Measurements from ENCODE around the gene TFDP1. TPM values are rescaled to one million over a fixed set of nuclear protein-coding genes. Genes with fewer than 3 reads are reported as not detected.

Gene TFDP1
- total RNA-seq, 1 donor from 2014 or later = 49.4 TPM

DNA sequence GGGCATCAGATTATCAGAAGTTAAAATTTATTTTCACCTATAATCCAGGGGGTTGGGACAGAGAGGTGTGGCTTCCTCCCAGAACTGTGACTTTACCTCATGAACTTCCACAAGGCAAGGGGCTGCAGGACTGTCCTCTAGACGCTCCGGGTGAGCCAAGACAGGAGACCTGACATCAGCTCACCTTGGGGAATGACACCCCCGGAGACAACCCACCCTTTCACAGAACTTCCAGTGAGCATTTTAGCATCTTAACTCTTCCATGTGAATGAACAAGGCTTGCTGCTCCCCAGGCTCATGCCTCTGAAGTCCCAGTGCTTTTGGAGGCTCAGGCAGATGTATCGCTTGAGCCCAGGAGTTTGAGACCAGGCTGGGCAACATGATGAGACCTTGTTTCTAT, 29.4 kb upstream of the TFDP1 start:
- H3K36me3 Mint-ChIP-seq (ENCODE audit: low read depth, unreplicated experiment) = peaks cover 13% of the 10 kb centered on the region
- Histone ChIP-seq H3K27me3 (ENCODE audit: insufficient read depth, low read length) (no peaks in the 10 kb centered on the region), H3K4me3 (ENCODE audit: insufficient read depth, low read depth, low read length) (no peak overlapping the region), H3K9me3 (ENCODE audit: insufficient read depth, low read depth, low read length) (peaks cover 4% of the 10 kb centered on the region), H3K4me2 (ENCODE audit: low read length) (no peak overlapping the region), H2AFZ (ENCODE audit: low read depth, low read length) (no peak overlapping the region), H3K9ac (ENCODE audit: low read length) (no peak overlapping the region), H4K20me1 (ENCODE audit: insufficient read depth, low read length) (peaks cover 20% of the 10 kb centered on the region), H3K4me1 (ENCODE audit: insufficient read depth, low read length) (no peaks in the 10 kb centered on the region), H3K27ac (ENCODE audit: low read depth, low read length) (no peak overlapping the region), H3K36me3 (ENCODE audit: insufficient read depth, low read length) (peaks cover 11% of the 10 kb centered on the region), H3K79me2 (ENCODE audit: insufficient read depth, low read length) (peaks cover 6% of the 10 kb centered on the region)
- H3K4me1 Mint-ChIP-seq (ENCODE audit: low read depth, unreplicated experiment) = no peaks in the 10 kb centered on the region
- no peak for TF ChIP-seq EZH2 (IDR thresholded peaks at IDR 0.05; ENCODE audit: insufficient read depth, low read length)
- TF ChIP-seq, protein P1, sequence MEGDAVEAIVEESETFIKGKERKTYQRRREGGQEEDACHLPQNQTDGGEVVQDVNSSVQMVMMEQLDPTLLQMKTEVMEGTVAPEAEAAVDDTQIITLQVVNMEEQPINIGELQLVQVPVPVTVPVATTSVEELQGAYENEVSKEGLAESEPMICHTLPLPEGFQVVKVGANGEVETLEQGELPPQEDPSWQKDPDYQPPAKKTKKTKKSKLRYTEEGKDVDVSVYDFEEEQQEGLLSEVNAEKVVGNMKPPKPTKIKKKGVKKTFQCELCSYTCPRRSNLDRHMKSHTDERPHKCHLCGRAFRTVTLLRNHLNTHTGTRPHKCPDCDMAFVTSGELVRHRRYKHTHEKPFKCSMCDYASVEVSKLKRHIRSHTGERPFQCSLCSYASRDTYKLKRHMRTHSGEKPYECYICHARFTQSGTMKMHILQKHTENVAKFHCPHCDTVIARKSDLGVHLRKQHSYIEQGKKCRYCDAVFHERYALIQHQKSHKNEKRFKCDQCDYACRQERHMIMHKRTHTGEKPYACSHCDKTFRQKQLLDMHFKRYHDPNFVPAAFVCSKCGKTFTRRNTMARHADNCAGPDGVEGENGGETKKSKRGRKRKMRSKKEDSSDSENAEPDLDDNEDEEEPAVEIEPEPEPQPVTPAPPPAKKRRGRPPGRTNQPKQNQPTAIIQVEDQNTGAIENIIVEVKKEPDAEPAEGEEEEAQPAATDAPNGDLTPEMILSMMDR (IDR thresholded peaks at IDR 0.05; ENCODE audit: insufficient read depth, low read depth, low read length) = no peak
- DNase-seq (ENCODE audit: low read depth) (no peak), FAIRE-seq (no peak)
- H3K9me3 Mint-ChIP-seq (ENCODE audit: unreplicated experiment) = peaks cover 1% of the 10 kb centered on the region
- H3K27me3 Mint-ChIP-seq (ENCODE audit: low read depth, unreplicated experiment) = peaks cover 8% of the 10 kb centered on the region
- H3K4me3 Mint-ChIP-seq (ENCODE audit: unreplicated experiment) = no peak overlapping the region
- H3K27ac Mint-ChIP-seq (ENCODE audit: unreplicated experiment) = no peak overlapping the region

DNA sequence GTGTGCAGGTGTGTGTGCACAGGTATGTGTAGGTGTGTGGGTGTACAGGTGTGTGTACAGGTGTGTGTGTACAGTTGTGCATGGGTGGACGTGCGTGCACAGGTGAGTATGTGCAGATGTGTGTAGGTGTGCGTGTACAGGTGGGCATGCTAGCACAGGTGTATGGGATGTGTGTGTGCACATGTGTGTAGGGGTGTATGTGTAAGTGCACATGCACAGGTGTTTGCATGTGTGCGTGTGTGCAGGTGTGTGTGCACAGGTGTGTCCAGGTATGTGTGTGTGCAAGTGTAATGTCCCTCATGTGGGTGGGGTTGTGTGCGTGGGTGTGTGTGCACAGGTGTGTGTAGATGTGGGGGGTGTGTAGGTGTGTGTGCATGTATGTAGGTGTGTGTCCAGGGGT, 27.5 kb upstream of the TFDP1 start:
- Histone ChIP-seq H2AFZ (ENCODE audit: low read depth, low read length) (no peak overlapping the region), H3K27ac (ENCODE audit: low read depth, low read length) (no peak overlapping the region), H3K36me3 (ENCODE audit: insufficient read depth, low read length) (no peaks in the 10 kb centered on the region), H3K79me2 (ENCODE audit: insufficient read depth, low read length) (peaks cover 1% of the 10 kb centered on the region), H4K20me1 (ENCODE audit: insufficient read depth, low read length) (peaks cover 14% of the 10 kb centered on the region), H3K27me3 (ENCODE audit: insufficient read depth, low read length) (no peaks in the 10 kb centered on the region), H3K4me1 (ENCODE audit: insufficient read depth, low read length) (no peaks in the 10 kb centered on the region), H3K9me3 (ENCODE audit: insufficient read depth, low read depth, low read length) (peaks cover 4% of the 10 kb centered on the region), H3K4me2 (ENCODE audit: low read length) (no peak overlapping the region), H3K9ac (ENCODE audit: low read length) (no peak overlapping the region), H3K4me3 (ENCODE audit: insufficient read depth, low read depth, low read length) (no peak overlapping the region)
- H3K4me1 Mint-ChIP-seq (ENCODE audit: low read depth, unreplicated experiment) = no peaks in the 10 kb centered on the region
- TF ChIP-seq, protein P1 (IDR thresholded peaks at IDR 0.05; ENCODE audit: insufficient read depth, low read depth, low read length) = no peak
- TF ChIP-seq EZH2 (IDR thresholded peaks at IDR 0.05; ENCODE audit: insufficient read depth, low read length) = no peak
- peaks cover 8% of the 10 kb centered on the region for H3K36me3 Mint-ChIP-seq (ENCODE audit: low read depth, unreplicated experiment)
- FAIRE-seq (no peak), DNase-seq (ENCODE audit: low read depth) (no peak)
- peaks cover 1% of the 10 kb centered on the region for H3K9me3 Mint-ChIP-seq (ENCODE audit: unreplicated experiment)
- H3K4me3 Mint-ChIP-seq (ENCODE audit: unreplicated experiment) = no peak overlapping the region
- no peak overlapping the region for H3K27ac Mint-ChIP-seq (ENCODE audit: unreplicated experiment)
- H3K27me3 Mint-ChIP-seq (ENCODE audit: low read depth, unreplicated experiment) = peaks cover 8% of the 10 kb centered on the region

DNA sequence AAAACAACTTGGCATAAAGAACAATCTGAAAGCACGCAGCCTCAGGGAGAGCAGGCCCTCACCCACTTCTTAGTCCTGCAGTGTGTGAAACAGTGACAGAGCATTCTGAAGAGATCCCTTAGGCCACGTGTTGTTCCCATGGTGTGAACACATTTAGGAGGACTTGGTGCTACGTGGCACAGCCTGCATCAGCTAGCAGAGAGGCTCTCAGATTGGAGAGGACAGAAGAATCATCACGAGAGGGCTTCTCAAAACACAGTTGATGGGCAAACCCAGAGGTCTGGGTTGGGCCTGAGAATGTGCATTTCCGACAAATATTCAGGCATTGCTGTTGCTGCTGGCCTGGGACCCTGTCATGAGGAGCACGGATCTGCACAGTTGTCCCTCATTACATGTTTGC, 26.1 kb upstream of the TFDP1 start:
- H3K27me3 Mint-ChIP-seq (ENCODE audit: low read depth, unreplicated experiment) = peaks cover 11% of the 10 kb centered on the region
- Histone ChIP-seq H3K9ac (ENCODE audit: low read length) (no peak overlapping the region), H3K4me3 (ENCODE audit: insufficient read depth, low read depth, low read length) (no peak overlapping the region), H3K4me1 (ENCODE audit: insufficient read depth, low read length) (no peaks in the 10 kb centered on the region), H4K20me1 (ENCODE audit: insufficient read depth, low read length) (peaks cover 14% of the 10 kb centered on the region), H2AFZ (ENCODE audit: low read depth, low read length) (no peak overlapping the region), H3K4me2 (ENCODE audit: low read length) (no peak overlapping the region), H3K79me2 (ENCODE audit: insufficient read depth, low read length) (no peaks in the 10 kb centered on the region), H3K27me3 (ENCODE audit: insufficient read depth, low read length) (no peaks in the 10 kb centered on the region), H3K27ac (ENCODE audit: low read depth, low read length) (no peak overlapping the region), H3K36me3 (ENCODE audit: insufficient read depth, low read length) (no peaks in the 10 kb centered on the region), H3K9me3 (ENCODE audit: insufficient read depth, low read depth, low read length) (peaks cover 4% of the 10 kb centered on the region)
- peaks cover 5% of the 10 kb centered on the region for H3K36me3 Mint-ChIP-seq (ENCODE audit: low read depth, unreplicated experiment)
- no peaks in the 10 kb centered on the region for H3K4me1 Mint-ChIP-seq (ENCODE audit: low read depth, unreplicated experiment)
- peaks cover 1% of the 10 kb centered on the region for H3K9me3 Mint-ChIP-seq (ENCODE audit: unreplicated experiment)
- DNase-seq (ENCODE audit: low read depth) (no peak), FAIRE-seq (no peak)
- TF ChIP-seq, protein P1 (IDR thresholded peaks at IDR 0.05; ENCODE audit: insufficient read depth, low read depth, low read length) = no peak
- TF ChIP-seq EZH2 (IDR thresholded peaks at IDR 0.05; ENCODE audit: insufficient read depth, low read length) = no peak
- H3K27ac Mint-ChIP-seq (ENCODE audit: unreplicated experiment) = no peak overlapping the region
- no peak overlapping the region for H3K4me3 Mint-ChIP-seq (ENCODE audit: unreplicated experiment)

Measured in astrocyte (in vitro differentiated cells and primary cell).